ENCODE measurements around the gene EFCAB6. TPM values are rescaled to one million over a fixed set of nuclear protein-coding genes. Genes with fewer than 3 reads are reported as not detected.

The EFCAB6 gene
- polyA plus RNA-seq, 2 of the 4 experiments (the other 2 are of a cell fraction): 0.46 to 1.2 TPM

DNA sequence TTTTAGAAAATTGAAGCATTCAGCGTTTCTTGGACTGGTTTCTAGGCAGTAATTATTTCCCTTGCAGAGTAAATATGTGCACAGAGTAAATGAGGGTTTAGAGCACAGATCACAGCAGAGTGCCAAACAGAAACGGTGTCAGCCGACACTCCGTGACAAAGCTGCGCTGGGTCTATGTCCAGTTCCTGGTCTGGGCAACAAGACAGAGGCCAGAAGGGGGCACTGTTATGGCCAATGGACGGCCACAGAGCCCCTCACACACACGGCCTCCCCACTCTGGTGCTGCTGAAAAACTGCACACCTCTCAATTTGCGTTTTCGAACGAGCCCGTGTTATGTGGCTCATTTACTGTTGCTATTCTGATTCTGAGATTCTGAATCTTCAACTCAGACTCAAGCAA is 219.6 kb downstream of the EFCAB6 start (continued):
- TF ChIP-seq HOXB5 (CRISPR knock-in tag; IDR thresholded peaks at IDR 0.05): no peak
- no peak for TF ChIP-seq FOXS1 (CRISPR knock-in tag; IDR thresholded peaks at IDR 0.05)
- no peak for TF ChIP-seq POLR2A (IDR thresholded peaks at IDR 0.05; ENCODE audit: low read length)
- no peak for TF ChIP-seq NR3C1 (IDR thresholded peaks at IDR 0.05)
- TF ChIP-seq, protein P1, sequence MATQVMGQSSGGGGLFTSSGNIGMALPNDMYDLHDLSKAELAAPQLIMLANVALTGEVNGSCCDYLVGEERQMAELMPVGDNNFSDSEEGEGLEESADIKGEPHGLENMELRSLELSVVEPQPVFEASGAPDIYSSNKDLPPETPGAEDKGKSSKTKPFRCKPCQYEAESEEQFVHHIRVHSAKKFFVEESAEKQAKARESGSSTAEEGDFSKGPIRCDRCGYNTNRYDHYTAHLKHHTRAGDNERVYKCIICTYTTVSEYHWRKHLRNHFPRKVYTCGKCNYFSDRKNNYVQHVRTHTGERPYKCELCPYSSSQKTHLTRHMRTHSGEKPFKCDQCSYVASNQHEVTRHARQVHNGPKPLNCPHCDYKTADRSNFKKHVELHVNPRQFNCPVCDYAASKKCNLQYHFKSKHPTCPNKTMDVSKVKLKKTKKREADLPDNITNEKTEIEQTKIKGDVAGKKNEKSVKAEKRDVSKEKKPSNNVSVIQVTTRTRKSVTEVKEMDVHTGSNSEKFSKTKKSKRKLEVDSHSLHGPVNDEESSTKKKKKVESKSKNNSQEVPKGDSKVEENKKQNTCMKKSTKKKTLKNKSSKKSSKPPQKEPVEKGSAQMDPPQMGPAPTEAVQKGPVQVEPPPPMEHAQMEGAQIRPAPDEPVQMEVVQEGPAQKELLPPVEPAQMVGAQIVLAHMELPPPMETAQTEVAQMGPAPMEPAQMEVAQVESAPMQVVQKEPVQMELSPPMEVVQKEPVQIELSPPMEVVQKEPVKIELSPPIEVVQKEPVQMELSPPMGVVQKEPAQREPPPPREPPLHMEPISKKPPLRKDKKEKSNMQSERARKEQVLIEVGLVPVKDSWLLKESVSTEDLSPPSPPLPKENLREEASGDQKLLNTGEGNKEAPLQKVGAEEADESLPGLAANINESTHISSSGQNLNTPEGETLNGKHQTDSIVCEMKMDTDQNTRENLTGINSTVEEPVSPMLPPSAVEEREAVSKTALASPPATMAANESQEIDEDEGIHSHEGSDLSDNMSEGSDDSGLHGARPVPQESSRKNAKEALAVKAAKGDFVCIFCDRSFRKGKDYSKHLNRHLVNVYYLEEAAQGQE (IDR thresholded peaks at IDR 0.05): no peak

DNA sequence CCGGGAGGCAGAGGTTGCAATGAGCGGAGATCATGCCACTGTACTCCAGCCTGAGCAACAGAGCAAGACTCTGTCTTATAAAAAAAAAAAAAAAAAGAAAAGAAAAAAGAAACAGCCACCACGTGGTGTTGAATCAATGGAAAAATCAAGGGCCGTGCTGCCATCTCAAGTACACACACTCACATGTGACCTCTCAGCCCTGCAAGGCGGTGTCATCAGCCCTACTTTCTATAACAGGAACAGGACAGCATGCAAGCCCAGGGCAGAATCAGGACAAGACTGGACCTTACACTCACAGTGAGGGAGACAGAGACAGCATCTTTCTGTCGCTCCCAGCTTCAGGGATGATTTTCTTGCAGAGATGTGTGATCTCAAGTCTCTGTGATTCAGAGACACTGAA is 220.7 kb downstream of the EFCAB6 start:
- Histone ChIP-seq H3K9me3 (no peaks in the 10 kb centered on the region), H3K4me3 (no peak overlapping the region), H3K4me2 (no peak overlapping the region), H3K27ac (no peak overlapping the region), H3K4me1 (no peaks in the 10 kb centered on the region)
- DNase-seq (ENCODE audit: low read depth in 1 of 2, low spot score in 1 of 2) (no peak), ATAC-seq (no peak), FAIRE-seq (no peak)
- no peak for TF ChIP-seq NFE2L2 (conservative IDR thresholded peaks at IDR 0.05; ENCODE audit: low read length)
- no peak for TF ChIP-seq HDAC2 (IDR thresholded peaks at IDR 0.05)
- TF ChIP-seq CHD4 (IDR thresholded peaks at IDR 0.05; ENCODE audit: borderline replicate concordance): no peak
- TF ChIP-seq TP53 (CRISPR knock-in tag; IDR thresholded peaks at IDR 0.05): no peak
- no peak for TF ChIP-seq KDM1A (IDR thresholded peaks at IDR 0.05; ENCODE audit: low read depth)
- TF ChIP-seq EHMT2 (IDR thresholded peaks at IDR 0.05; ENCODE audit: low read depth): no peak
- TF ChIP-seq, protein P2, sequence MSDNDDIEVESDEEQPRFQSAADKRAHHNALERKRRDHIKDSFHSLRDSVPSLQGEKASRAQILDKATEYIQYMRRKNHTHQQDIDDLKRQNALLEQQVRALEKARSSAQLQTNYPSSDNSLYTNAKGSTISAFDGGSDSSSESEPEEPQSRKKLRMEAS (IDR thresholded peaks at IDR 0.05): no peak
- TF ChIP-seq POLR2AphosphoS2 (conservative IDR thresholded peaks at IDR 0.05; ENCODE audit: low read length): no peak
- no peak for TF ChIP-seq JUN (IDR thresholded peaks at IDR 0.05)
- TF ChIP-seq SREBF2 (IDR thresholded peaks at IDR 0.05): no peak
- no peak for TF ChIP-seq RARB (CRISPR knock-in tag; IDR thresholded peaks at IDR 0.05)
- no peak for TF ChIP-seq ZNF302 (CRISPR knock-in tag; IDR thresholded peaks at IDR 0.05)
- TF ChIP-seq MAZ (IDR thresholded peaks at IDR 0.05; ENCODE audit: borderline replicate concordance, low read depth, low read length): no peak
- TF ChIP-seq HOXB13 (CRISPR knock-in tag; IDR thresholded peaks at IDR 0.05; ENCODE audit: low read depth): no peak
- TF ChIP-seq RFX5 (IDR thresholded peaks at IDR 0.05): no peak
- TF ChIP-seq MAFK (IDR thresholded peaks at IDR 0.05; ENCODE audit: partially characterized antibody): no peak
- no peak for TF ChIP-seq POLR2A (IDR thresholded peaks at IDR 0.05; ENCODE audit: low read length)
- TF ChIP-seq, protein P3, sequence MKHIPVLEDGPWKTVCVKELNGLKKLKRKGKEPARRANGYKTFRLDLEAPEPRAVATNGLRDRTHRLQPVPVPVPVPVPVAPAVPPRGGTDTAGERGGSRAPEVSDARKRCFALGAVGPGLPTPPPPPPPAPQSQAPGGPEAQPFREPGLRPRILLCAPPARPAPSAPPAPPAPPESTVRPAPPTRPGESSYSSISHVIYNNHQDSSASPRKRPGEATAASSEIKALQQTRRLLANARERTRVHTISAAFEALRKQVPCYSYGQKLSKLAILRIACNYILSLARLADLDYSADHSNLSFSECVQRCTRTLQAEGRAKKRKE (CRISPR knock-in tag; IDR thresholded peaks at IDR 0.05; ENCODE audit: low read depth): no peak
- TF ChIP-seq, protein P4, sequence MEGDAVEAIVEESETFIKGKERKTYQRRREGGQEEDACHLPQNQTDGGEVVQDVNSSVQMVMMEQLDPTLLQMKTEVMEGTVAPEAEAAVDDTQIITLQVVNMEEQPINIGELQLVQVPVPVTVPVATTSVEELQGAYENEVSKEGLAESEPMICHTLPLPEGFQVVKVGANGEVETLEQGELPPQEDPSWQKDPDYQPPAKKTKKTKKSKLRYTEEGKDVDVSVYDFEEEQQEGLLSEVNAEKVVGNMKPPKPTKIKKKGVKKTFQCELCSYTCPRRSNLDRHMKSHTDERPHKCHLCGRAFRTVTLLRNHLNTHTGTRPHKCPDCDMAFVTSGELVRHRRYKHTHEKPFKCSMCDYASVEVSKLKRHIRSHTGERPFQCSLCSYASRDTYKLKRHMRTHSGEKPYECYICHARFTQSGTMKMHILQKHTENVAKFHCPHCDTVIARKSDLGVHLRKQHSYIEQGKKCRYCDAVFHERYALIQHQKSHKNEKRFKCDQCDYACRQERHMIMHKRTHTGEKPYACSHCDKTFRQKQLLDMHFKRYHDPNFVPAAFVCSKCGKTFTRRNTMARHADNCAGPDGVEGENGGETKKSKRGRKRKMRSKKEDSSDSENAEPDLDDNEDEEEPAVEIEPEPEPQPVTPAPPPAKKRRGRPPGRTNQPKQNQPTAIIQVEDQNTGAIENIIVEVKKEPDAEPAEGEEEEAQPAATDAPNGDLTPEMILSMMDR (IDR thresholded peaks at IDR 0.05): no peak
- ChIA-PET POLR2A (no interaction called here), CTCF (no interaction called here)
- WGBS (ENCODE audit: missing lambda C conversion rate): 45% methylated on average over 6 of the region's 6 CpGs
